A172 (cell line): Measurements from ENCODE around the gene CITED1. TPM values are rescaled to one million over a fixed set of nuclear protein-coding genes. Genes with fewer than 3 reads are reported as not detected.
A peak's percentile ranks its signal among the peaks of the same experiment; 100 is the strongest.

Source experiments
- DNase-seq: peaks from one replicate; pipeline ENCODE4 v3.0.0-alpha.2; 2015; ENCODE audit warnings: low spot score
- total RNA-seq: library from RNA; depleted of rRNA; stranded (reverse); fragments of >200 nt; shearing (Covaris generic); gene quantifications from 2 replicates; pipeline ENCODE4 v1.2.3, GENCODE V29; 2014

CITED1 gene
- total RNA-seq, 1 experiment from 2014 or later: 0.43 TPM

DNA sequence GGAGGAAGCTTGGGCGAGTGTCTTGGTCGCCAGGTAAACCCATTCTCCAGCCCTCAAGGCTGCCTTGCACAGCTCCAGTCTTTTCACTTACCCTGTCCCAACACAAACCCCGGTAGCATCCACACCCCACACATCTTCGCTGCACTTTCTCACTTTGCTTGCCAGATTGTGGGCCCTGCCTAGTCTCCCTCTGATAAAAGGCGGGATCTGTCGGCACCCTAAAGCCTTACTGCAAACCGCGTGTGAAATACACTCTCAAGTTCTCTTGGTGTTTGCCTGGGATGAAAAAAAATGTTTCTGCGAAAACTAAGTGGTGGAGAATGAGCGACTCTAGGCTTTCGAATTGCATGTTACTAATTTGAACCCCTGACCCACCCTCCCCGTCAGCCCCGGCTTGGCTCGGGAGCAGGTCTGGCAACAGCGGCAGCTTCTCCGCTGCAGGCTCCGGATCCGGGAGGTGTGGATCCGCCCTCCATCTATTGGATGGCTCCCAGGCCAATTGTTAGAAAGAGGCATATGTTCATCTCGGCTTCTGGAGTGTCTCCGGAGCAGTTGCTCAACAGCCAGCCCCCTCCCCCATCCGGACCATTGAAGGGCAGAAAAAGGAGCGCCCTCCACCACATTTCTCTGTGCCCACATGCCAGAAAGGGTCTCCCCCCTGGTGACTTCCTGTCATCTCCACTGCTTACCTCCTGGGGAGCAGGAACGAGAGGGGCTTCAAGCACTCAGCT is 3.0 kb upstream of the CITED1 start:
- DNase-seq: peak; percentile 40

DNA sequence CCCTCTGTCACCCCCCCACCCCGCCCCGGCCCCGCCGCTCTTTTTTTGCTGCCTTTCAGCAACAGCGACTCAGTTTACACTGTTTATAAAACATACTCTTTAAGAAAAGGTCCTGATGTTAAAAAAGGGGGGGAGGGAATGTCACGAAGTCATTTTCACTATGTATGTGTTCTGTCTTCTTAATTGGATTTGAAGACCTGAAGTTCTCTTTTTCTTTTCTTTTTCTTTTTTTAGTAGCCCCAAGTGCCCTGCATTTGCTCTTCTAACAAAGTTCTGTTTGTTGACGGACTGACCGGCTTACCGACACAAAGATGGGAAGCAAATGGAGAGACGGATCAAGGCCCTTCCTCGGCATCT is 2.5 kb upstream of the CITED1 start:
- no peak for DNase-seq

DNA sequence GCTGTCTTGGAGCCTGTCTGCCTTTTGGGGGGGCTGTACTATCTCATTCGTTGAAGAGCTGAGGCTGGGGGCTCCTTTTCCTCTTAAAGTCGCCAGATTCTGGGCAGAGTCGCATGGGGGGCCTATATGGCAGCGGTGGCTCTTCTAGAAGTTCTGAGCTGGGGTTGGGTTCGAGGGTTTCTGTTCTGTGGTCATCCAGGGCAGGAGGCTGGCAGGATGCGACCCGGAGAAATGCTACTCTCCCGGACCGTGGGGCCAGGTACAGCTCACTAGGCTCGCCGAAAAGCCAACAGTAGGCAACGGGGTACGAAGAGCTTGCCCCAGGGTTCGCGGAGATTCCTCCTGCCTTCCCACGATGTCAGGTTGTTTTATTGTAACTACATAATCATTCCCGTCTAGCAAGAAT is 1.9 kb upstream of the CITED1 start:
- DNase-seq: no peak

DNA sequence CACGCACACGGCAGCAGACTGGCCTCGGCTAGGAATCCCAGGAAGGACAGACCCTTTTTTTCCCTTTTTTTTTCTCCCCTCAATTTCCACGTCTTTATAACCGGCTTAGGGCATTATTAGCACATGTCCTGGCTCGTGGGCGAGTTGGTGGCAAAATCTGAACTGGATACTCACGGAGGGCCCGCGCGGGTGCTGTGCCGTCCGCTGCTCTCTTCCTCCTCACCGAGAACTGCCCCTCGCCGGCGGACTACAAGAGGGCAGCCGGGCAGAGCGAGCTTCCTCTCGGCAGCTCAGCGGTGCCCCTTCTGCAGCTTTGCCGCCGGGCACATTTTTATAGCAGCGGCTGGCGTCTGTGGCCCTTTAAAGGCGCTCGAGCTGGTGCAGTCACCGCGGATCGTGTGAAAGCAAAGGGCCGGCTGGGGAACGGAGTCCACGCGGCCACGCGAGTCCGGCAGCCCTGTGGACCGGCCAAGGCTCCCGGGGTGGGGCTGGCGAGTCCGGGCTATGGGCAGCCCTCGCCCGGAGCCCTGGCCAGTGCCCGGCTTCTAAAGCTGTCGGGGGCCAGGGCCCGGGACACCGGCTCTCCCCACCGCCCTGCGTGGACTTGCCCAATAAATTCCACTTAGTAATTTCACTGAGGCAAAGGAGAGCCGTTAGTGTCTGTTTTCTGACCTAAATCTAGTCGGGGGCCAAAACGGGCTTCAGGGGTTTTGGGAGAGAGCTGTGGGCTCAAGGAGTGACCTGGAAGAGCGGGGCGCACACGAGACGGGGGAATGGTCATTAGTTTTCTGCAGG is 1.3 kb upstream of the CITED1 start:
- DNase-seq: peak; percentile 56

DNA sequence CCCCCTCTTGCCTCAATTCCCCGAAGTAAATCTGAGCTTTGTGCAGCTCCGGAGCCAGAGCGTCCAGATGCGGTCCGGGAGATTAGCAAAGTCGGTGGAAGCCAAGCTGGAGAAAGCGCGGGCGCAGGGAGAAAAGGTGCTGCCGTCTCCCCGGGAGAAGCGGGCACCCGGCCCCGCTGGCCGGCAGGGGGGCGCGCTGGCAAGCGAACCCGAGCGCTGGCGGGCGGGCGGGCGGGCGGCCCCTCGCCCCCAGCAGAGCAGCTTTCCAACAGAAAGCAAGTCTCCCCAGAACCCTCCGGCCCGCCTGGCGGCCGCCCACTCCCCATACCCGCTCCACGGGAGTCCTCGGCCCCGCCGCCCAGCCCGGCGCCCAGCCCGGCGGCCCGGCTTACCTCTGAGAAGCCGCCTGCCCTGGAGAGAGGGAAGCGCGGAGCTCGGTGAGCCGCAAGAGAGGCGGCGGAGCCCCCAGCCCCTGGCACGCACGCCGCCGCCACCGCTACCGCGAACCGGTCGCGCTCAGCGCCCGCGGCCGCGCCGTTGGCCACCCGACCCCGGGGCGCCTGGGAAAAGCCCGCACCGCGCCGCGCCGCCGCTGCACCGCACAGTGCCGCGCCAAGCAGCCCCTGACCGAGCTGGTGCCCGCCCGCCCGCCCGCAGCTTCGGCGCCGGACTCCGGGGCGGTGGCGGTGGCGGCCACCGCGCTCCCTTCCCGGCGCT is 529 bp upstream of the CITED1 start:
- no peak for DNase-seq

DNA sequence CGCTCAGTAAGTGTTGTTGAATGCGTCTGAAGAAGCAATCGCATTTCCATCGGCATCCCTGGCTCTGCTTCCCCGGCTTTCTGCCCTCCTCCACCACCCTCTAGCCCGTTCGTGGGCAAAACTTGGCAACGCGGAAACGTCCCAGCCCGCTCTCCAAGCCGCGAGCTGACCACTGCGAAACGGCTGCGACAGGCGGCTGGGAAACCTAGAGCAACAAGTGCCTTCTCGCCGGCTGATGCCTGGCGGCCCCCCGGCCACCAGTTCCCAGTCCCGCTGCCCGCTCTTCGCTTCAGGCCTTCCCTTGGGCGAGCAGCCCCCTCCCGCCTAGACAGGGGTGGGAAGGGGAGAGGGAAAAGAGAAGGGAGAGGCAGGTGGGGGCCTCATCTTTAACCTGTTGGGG is 837 bp downstream of the CITED1 start:
- no peak for DNase-seq

DNA sequence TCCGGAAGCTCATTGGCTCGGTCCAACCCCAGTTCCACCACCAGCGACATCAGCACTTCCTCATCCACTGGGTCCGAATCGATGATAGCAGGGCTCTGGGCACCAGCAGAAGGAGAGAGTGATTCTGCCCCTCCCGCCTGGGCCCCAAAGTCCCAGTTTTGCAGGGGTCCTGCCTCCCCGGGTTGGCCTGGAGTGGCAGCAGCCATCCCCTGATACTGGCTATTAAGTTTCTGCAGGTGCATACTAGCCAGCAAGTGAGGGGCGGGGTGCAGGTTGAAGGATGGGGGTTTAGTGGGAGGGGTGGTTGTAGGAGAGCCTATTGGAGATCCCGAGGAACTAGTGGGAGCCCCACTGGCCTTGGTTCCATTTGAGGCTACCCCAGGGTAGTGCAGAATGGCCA is 3.9 kb downstream of the CITED1 start:
- no peak for DNase-seq

DNA sequence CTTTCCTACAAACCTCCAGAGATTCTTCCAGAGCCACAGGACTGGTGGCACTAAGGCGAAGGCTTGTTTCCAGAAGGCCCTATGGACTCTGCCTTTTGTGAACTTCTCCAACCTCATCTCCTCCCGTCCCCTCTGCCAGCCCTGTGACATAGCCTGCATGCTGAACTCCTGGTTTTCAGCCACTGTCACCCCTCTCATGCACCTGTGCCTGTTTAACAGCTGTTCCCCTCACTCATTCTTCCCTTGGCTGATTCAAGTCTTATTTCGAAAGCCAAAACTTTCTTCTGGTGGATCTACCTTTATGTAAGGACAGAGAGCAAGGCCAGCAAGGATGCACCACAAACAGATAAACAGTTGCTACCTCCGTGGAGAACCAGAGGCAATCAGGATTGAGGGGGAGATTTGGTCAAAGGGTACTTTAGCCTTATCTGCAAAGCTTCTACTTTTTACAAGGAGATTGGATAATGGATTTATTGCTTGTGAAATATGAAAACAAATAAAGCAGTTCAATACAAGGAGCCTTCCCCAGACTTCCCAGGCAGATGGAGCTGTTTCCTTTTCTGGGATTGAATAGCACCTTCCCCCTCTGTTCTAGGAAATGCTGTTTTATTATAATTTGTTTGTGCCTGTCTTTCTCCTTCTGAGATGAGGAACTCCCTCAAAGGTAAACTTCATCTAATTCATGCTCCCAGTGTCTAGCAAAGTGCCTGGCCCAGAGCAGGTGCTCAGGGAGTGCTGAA is 5.7 kb downstream of the CITED1 start:
- DNase-seq: no peak

DNA sequence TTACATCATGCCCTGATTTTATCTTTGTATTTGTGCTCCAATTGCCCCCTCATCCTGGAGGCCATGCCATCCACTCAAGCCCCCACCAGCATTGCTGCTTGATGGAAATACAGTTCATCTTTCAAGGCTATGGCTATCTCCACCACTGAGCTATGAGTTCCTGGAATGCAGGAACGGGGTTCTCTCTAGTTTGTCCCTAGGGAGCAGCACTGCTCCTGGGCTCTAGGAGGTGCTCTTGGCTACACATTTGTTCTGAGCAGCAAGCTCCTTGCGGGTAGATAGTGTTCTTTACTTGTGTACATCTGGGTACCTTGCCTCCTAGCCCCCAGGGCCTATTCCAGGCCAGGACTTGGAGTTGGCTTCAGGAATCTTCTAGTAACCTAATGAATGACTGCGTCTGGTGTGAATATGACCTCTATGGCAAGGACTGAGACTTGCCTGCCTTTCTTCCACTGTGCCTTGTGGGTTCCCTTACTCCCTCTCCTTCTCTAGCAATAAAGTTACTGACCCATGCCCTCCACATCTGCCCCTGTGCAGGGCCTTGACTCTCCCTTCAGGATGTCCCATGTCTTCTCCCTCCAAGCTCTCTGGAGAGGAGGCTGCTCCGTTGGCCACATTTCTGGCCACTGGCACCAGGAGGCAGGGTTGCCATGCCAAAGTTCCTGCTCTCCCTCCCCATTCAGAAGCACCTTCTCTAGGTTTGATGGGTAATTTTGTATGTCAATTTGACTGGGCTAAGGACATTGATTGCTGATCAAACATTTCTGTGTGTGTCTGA is 7.6 kb downstream of the CITED1 start:
- no peak for DNase-seq

DNA sequence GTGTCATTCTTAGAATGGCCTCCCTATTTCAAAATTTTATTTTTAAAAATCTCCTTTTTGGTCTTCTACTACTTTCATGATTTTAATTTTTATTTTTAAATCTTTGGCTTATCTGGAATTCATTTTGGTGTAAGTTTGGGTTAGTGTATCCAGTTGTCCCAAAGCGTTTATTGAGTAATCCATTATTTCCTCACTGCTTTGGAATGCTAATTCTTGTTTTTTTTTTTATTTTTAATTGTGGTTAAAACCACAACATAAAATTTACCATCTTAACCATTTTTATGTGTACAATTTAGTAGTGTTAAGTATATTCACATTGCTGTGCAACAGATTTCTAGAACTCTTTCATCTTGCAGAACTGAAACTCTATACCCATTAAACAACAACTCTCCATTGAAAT is 8.7 kb downstream of the CITED1 start:
- DNase-seq: no peak

DNA sequence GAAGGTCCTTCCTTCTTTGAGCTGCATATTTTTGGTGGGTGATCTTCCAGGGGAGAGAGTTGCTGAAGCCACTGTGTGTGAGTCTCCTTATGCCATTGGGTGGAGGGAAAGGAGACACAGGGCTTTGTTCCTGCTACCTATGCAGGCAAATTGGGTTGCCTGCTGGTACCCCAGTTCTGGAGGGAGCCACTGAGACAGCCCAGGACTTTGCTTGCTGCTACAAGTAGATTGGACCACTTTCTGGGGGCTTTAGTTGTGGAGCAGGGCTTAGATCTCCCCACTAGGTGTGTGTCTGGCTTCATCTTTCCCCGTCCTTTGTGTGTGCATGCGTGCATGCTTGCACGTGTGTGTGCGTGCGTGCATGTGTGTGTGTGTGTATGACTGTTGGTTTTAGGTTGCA is 10.0 kb downstream of the CITED1 start:
- DNase-seq: no peak

DNA sequence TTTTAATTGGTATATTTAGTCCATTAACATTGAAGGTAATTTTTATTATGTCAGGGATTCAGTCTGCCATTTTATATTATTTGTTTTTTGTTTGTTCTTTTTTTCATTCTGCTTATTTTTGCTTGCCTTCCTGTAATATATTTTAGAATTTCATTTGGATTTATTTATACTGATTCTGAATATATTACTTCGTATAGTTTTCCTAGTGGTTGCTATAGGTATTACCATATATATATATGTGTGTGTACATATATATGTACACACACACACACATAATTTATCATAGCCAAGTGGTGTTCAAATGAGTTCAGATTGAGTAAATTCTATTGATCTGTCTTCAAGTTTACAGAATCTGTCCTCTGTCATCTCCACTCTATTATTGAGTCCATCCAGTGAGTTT is 11.2 kb downstream of the CITED1 start:
- no peak for DNase-seq

DNA sequence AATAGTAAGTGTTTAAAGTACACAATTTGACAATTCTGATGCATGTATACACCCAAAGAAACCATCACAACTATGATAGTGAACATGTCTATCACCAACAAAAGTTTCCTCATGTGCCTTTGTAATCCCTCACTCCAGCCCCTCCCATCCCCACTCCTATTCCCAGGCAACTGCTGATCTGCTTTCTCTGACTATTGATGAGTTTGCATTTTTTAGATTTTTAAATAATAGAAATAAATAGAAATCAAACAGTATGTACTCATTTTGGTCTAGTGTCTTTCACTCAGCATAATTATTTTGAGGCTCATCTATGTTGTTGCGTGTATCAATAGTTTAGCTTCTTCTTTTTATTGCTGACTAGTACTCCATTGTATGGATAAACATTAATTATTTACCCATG is 23.4 kb downstream of the CITED1 start:
- no peak for DNase-seq

DNA sequence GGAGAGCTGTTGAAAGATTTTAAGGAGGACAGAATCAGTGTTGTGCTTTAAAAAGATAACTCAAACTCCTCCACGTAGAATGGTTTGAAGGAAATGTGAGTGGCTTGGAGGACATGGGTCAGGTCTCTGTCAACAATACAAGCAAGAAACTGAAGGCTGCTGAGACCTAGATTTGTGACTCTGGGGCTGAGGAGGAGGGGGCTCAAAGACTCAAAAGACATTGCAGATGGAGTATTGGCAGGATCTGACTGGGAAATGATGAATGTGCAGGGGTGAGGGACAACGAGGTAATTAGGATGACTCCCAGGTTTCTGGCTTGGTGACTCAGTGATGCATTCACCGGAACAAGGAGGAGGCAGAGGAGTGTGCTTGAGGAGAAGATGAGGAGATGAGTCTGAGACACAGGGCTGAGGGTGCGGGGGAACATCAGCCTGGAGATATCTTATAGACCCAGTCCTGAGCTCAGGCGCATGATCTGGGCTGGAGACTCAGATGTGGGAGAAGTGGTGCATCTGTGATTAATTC is 25.3 kb downstream of the CITED1 start:
- peak; percentile 38 for DNase-seq

DNA sequence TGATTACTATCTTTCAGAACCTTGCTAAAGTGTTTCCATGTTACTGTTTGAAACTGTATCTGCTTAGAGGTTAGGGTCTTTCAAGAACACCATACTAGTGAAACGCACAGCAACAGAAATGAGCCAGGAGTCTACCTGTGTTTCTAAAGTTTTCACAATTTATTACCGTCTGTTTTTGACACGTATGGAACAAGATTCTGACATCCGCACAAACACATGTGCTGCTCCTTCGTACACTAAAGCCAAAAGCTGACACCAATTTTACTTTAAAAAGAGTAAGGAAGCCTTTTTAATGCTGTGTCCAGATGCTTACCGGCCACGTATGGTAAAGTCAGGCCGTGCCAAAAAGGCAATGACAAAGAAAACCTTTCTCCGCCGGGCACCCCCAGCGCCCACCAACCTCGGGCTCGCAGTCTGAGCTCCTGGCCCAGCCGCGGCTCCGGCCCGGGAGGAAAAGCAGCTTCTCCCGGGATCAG is 29.2 kb downstream of the CITED1 start:
- peak; percentile 10 for DNase-seq

DNA sequence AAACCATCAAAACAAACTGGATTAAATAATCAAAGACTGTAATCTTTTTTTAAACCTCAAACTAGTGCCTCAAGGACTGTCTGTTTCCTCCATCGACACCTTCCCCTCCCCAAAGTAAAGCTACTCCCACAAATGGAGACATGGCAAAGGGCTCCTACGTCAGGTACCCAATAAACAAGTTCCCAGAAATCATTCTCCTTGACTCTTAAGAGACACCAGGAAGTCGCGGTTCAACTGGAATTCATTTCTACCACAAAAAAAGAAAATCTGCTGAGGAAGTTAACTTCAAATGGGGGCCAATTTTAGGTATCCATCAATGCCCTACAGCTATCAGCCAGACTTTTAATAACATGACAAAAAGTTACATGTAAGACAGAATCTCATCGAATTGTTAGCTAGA is 31.2 kb downstream of the CITED1 start:
- DNase-seq: peak; percentile 20

DNA sequence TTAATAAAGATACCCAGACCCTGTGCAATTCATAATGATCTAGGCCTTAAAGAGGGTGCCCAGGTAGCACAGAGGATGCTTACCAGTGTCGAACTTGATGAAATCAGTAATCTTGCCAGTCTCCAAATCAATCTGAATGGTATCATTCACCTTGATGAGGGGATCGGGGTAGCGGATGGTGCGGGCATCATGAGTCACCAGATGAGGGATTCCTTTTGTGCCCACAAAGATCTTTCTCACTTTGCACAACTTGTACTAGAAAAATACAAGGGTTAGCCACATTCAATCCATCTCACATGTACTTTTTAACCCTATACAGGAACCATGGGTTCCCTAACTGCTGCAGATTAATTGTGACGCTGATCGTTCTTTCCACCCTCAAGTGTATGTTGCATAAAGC is 32.0 kb downstream of the CITED1 start:
- DNase-seq: peak; percentile 15

DNA sequence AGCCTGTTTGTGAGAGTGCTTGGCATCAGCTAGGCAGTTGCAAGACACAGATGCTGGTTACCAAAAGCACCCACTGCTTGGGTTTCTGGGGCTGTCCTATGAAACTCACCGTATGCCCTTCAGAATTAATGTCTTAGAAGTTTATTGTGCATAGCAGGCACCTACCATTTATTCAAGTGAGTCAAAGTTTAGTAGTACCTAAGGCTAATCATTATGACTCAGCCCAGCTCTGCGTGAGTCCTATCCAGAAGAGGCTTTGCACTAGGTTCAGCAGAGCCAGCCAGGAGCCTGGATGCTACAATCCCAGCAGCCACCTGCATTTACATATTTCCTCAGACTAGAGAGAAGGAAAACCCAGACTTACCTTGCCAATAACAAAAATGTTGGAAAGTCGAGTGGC is 32.8 kb downstream of the CITED1 start:
- peak; percentile 76 for DNase-seq

DNA sequence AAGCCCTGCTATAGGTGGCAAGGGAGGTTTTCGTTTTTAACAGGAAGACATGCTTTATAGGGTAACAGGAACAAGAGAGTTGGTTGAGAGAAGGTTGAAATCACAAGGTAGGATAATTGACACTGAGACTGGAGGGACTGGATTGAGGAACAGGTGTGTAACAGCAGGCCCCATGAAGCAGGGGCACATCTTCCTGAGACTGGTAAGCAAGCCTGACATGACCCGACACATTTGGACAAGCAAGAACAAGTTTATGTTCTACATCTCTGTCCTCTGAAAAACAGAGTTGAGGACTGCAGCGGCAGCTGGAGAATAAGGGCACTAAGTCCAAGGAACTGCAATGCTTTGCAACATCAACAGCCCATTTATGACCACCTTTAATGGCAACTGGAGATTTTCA is 33.9 kb downstream of the CITED1 start:
- DNase-seq: no peak

DNA sequence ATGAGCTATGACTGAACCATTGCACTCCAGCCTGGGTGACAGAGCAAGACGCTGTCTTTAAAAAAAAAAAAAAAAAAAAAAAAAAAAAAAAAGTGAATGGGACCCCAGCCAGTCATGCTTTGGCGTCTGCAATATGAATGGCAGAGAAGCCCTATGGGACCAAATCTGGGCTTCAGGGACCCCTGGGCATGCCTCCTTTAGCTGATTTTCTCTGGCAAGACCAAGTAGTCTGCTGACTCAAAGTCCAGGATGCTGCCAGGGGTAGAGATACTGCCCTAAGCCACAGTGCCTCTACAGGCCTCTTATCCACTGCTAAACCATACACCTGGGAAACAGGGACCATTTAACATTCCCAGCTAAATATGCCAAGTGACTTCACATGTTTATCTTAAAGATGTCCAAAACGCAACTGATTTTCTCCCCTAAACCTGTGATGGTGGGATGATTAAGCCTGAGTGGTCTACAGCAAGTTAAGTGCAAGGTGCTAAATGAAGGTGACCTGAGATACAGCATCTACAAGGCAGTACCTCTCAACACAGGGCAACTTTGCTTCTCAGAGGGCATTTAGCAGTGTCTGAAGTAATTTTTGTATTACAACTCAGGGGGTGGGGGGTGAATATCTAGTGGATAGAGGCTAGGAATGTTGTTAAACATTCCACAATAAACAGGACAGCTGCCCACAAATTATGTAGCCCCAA is 34.5 kb downstream of the CITED1 start:
- DNase-seq: no peak
